ENCODE data around the gene BABAM2.

Gene BABAM2

GRCh38 chr2:28155627-28156026, 265.1 kb downstream of the BABAM2 start:
- Histone ChIP-seq H3K27me3 (ENCODE audit: control insufficient read depth in 1 of 2, insufficient read depth in 2 of 2, low read length in 2 of 2) (no peaks in the 10 kb centered on the region), H3K9me3 (ENCODE audit: low read length) (no peaks in the 10 kb centered on the region), H3K9ac (ENCODE audit: low read length) (no peak overlapping the region), H3K27ac (ENCODE audit: low read depth, low read length) (no peak overlapping the region), H3K4me1 (ENCODE audit: insufficient read depth, low read length) (peaks cover 5% of the 10 kb centered on the region), H3K36me3 (ENCODE audit: insufficient read depth, low read length) (no peaks in the 10 kb centered on the region), H3K4me3 (ENCODE audit: low read depth in 1 of 2, low read length in 2 of 2) (no peak overlapping the region)

DNA sequence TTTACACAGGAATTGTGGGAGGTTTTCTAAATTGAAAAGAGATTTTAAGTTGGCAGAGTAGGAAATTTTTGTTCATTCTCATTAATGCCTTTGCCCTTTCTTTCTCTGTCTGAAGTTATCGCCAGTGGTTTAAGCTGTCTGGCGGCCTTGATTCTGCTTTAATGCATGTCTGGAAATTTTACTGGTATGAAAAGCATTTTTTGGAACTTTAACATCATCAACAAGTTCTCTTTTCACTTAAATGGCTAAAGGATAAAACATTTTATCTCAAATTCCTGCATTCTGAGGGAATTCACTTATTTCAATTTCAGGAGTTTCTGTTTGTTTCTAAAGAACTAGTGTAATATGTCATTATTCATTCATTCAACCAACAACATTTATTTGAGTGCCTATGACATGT, 268.3 kb downstream of the BABAM2 start:
- H3K4me3 ChIP-seq (ENCODE audit: low read depth in 1 of 2, low read length in 2 of 2): no peak overlapping the region
- H3K4me1 ChIP-seq (ENCODE audit: insufficient read depth, low read length): peaks cover 14% of the 10 kb centered on the region
- no peak overlapping the region for H3K9ac ChIP-seq (ENCODE audit: low read length)
- H3K36me3 ChIP-seq (ENCODE audit: insufficient read depth, low read length): no peaks in the 10 kb centered on the region
- no peaks in the 10 kb centered on the region for H3K27me3 ChIP-seq (ENCODE audit: control insufficient read depth in 1 of 2, insufficient read depth in 2 of 2, low read length in 2 of 2)
- no peak overlapping the region for H3K27ac ChIP-seq (ENCODE audit: low read depth, low read length)
- no peaks in the 10 kb centered on the region for H3K9me3 ChIP-seq (ENCODE audit: low read length)

DNA sequence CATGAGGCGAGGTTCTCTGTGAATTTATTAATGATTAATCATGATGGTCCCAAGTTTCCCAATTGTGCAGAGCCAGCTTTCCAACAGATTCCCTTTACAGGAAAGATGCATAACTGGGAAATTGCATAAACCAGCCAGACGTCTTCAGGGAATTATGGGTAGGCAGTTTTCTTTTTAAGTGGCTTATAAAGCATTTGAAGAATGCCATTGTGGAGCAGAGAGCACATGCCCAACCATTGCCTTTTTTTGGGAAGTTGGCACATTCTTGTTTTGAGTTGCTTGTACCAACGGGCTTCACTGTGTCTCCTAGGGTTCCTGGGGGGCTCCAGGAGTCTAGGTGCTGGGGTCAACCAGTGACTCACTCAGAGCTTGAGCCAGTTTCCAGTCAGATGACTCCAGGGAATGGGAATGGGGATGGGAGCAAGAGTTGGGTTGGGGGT, 270.5 kb downstream of the BABAM2 start:
- H3K27me3 ChIP-seq (ENCODE audit: control insufficient read depth in 1 of 2, insufficient read depth in 2 of 2, low read length in 2 of 2): no peaks in the 10 kb centered on the region
- no peaks in the 10 kb centered on the region for H3K36me3 ChIP-seq (ENCODE audit: insufficient read depth, low read length)
- H3K9me3 ChIP-seq (ENCODE audit: low read length): no peaks in the 10 kb centered on the region
- H3K9ac ChIP-seq (ENCODE audit: low read length): no peak overlapping the region
- no peak overlapping the region for H3K27ac ChIP-seq (ENCODE audit: low read depth, low read length)
- H3K4me3 ChIP-seq (ENCODE audit: low read depth in 1 of 2, low read length in 2 of 2): no peak overlapping the region
- H3K4me1 ChIP-seq (ENCODE audit: insufficient read depth, low read length): peaks cover 28% of the 10 kb centered on the region

DNA sequence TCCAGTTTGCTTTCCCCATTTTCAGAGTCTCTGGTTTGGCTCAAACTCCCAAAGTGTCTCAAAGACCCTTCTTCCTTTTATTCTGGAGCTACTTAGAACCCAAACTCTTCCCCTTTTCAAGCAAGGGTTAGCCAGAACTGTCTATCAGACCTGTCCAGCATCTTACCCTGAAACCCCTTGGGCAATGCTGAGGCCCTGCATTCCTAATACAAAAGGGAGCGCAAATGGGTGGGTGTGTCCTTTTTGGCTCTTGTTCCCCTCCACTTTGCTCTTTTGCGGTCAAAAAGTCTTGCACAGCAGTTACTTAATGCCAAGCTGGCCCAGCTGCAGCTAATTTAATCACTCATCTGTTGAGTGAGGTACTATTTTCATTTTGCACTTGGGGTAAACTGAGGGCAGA, 270.9 kb downstream of the BABAM2 start:
- H3K4me1 ChIP-seq (ENCODE audit: insufficient read depth, low read length): peaks cover 28% of the 10 kb centered on the region
- no peak overlapping the region for H3K9ac ChIP-seq (ENCODE audit: low read length)
- H3K9me3 ChIP-seq (ENCODE audit: low read length): no peaks in the 10 kb centered on the region
- H3K27ac ChIP-seq (ENCODE audit: low read depth, low read length): no peak overlapping the region
- H3K4me3 ChIP-seq (ENCODE audit: low read depth in 1 of 2, low read length in 2 of 2): no peak overlapping the region
- no peaks in the 10 kb centered on the region for H3K27me3 ChIP-seq (ENCODE audit: control insufficient read depth in 1 of 2, insufficient read depth in 2 of 2, low read length in 2 of 2)
- H3K36me3 ChIP-seq (ENCODE audit: insufficient read depth, low read length): no peaks in the 10 kb centered on the region

DNA sequence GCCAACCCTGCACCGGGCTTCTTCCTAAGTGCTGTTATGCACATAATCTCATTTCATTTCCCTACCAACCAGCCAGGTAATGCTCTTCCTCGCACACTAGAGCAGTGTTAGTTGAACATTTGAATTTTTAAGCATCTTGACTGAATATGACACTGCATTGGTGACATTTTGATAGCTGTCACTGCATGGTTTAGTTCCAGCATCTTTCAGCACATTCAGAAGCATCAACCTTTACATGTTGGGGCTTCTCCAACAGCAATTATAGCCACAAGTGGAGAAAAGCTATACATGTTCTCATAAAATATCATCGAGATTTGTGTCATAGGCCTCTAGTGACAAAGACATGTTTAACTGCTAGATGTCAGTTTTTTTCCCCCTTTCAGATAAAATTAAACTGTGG, 272.0 kb downstream of the BABAM2 start:
- Histone ChIP-seq H3K27ac (ENCODE audit: low read depth, low read length) (no peak overlapping the region), H3K9me3 (ENCODE audit: low read length) (no peaks in the 10 kb centered on the region), H3K36me3 (ENCODE audit: insufficient read depth, low read length) (no peaks in the 10 kb centered on the region), H3K9ac (ENCODE audit: low read length) (no peak overlapping the region), H3K4me3 (ENCODE audit: low read depth in 1 of 2, low read length in 2 of 2) (no peak overlapping the region), H3K4me1 (ENCODE audit: insufficient read depth, low read length) (peaks cover 28% of the 10 kb centered on the region), H3K27me3 (ENCODE audit: control insufficient read depth in 1 of 2, insufficient read depth in 2 of 2, low read length in 2 of 2) (no peaks in the 10 kb centered on the region)

- Histone ChIP-seq H3K4me1 (ENCODE audit: insufficient read depth, low read length) (peaks cover 28% of the 10 kb centered on the region), H3K9me3 (ENCODE audit: low read length) (no peaks in the 10 kb centered on the region), H3K27me3 (ENCODE audit: control insufficient read depth in 1 of 2, insufficient read depth in 2 of 2, low read length in 2 of 2) (no peaks in the 10 kb centered on the region), H3K9ac (ENCODE audit: low read length) (no peak overlapping the region), H3K27ac (ENCODE audit: low read depth, low read length) (peak overlapping the region; percentile 72), H3K4me3 (ENCODE audit: low read depth in 1 of 2, low read length in 2 of 2) (no peak overlapping the region), H3K36me3 (ENCODE audit: insufficient read depth, low read length) (no peaks in the 10 kb centered on the region)
These were observed 272.5 kb downstream of the BABAM2 start for GRCh38 chr2:28163028-28163427.

DNA sequence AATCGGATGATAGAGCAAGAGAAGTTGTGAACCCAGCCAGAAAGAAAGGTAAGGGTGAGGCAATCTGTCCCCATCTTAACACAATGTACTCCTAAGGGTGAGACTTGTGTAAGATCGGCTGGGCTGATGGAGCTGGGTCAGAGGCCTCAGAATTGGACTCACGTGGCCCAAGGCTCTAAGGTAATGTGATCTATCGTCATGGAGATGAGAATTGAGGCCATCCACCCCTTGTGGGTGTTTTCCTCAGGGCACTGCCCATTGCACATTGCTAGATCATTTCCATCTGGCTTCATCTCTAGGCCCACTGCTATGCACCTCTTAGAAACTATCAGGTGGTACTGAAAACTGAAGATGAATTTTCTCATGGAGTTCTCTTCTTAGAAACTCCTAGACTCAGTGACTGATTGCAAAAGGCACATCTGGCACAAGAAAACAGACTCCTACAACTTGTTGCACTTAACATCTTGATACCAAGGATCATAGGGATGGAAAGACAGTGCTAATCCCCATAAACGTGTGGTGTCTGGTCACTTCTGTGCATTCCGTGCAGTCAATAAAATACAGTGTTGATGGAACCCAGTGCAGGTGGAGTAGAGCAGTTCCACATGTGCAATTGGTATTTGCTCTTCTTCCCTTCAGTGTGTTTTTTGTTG, 273.2 kb downstream of the BABAM2 start:
- Histone ChIP-seq H3K27me3 (ENCODE audit: control insufficient read depth in 1 of 2, insufficient read depth in 2 of 2, low read length in 2 of 2) (no peaks in the 10 kb centered on the region), H3K36me3 (ENCODE audit: insufficient read depth, low read length) (no peaks in the 10 kb centered on the region), H3K9ac (ENCODE audit: low read length) (no peak overlapping the region), H3K9me3 (ENCODE audit: low read length) (no peaks in the 10 kb centered on the region), H3K4me3 (ENCODE audit: low read depth in 1 of 2, low read length in 2 of 2) (peak overlapping the region in 1 of 2 donors; percentile 6), H3K27ac (ENCODE audit: low read depth, low read length) (peak overlapping the region; percentile 72), H3K4me1 (ENCODE audit: insufficient read depth, low read length) (peaks cover 28% of the 10 kb centered on the region)

- Histone ChIP-seq H3K27ac (ENCODE audit: low read depth, low read length) (peak overlapping the region; percentile 72), H3K9ac (ENCODE audit: low read length) (no peak overlapping the region), H3K4me3 (ENCODE audit: low read depth in 1 of 2, low read length in 2 of 2) (peak overlapping the region in 1 of 2 donors; percentile 6), H3K27me3 (ENCODE audit: control insufficient read depth in 1 of 2, insufficient read depth in 2 of 2, low read length in 2 of 2) (no peaks in the 10 kb centered on the region), H3K36me3 (ENCODE audit: insufficient read depth, low read length) (no peaks in the 10 kb centered on the region), H3K9me3 (ENCODE audit: low read length) (no peaks in the 10 kb centered on the region), H3K4me1 (ENCODE audit: insufficient read depth, low read length) (peaks cover 28% of the 10 kb centered on the region)
These were observed 273.8 kb downstream of the BABAM2 start for GRCh38 chr2:28164280-28164801.

- Histone ChIP-seq H3K36me3 (ENCODE audit: insufficient read depth, low read length) (no peaks in the 10 kb centered on the region), H3K4me1 (ENCODE audit: insufficient read depth, low read length) (peaks cover 28% of the 10 kb centered on the region), H3K9me3 (ENCODE audit: low read length) (no peaks in the 10 kb centered on the region), H3K27ac (ENCODE audit: low read depth, low read length) (peak overlapping the region; percentile 72), H3K9ac (ENCODE audit: low read length) (no peak overlapping the region), H3K4me3 (ENCODE audit: low read depth in 1 of 2, low read length in 2 of 2) (no peak overlapping the region), H3K27me3 (ENCODE audit: control insufficient read depth in 1 of 2, insufficient read depth in 2 of 2, low read length in 2 of 2) (no peaks in the 10 kb centered on the region)
These were observed 274.6 kb downstream of the BABAM2 start for GRCh38 chr2:28165087-28165635.

- Histone ChIP-seq H3K27me3 (ENCODE audit: control insufficient read depth in 1 of 2, insufficient read depth in 2 of 2, low read length in 2 of 2) (no peaks in the 10 kb centered on the region), H3K9ac (ENCODE audit: low read length) (no peak overlapping the region), H3K27ac (ENCODE audit: low read depth, low read length) (no peak overlapping the region), H3K4me1 (ENCODE audit: insufficient read depth, low read length) (peaks cover 23% of the 10 kb centered on the region), H3K9me3 (ENCODE audit: low read length) (no peaks in the 10 kb centered on the region), H3K36me3 (ENCODE audit: insufficient read depth, low read length) (no peaks in the 10 kb centered on the region), H3K4me3 (ENCODE audit: low read depth in 1 of 2, low read length in 2 of 2) (no peak overlapping the region)
These were observed 276.4 kb downstream of the BABAM2 start for GRCh38 chr2:28166956-28167355.

GRCh38 chr2:28168376-28168775, 277.8 kb downstream of the BABAM2 start:
- Histone ChIP-seq H3K9me3 (ENCODE audit: low read length) (no peaks in the 10 kb centered on the region), H3K9ac (ENCODE audit: low read length) (no peak overlapping the region), H3K27ac (ENCODE audit: low read depth, low read length) (no peak overlapping the region), H3K4me1 (ENCODE audit: insufficient read depth, low read length) (peaks cover 19% of the 10 kb centered on the region), H3K36me3 (ENCODE audit: insufficient read depth, low read length) (no peaks in the 10 kb centered on the region), H3K4me3 (ENCODE audit: low read depth in 1 of 2, low read length in 2 of 2) (no peak overlapping the region), H3K27me3 (ENCODE audit: control insufficient read depth in 1 of 2, insufficient read depth in 2 of 2, low read length in 2 of 2) (no peaks in the 10 kb centered on the region)

DNA sequence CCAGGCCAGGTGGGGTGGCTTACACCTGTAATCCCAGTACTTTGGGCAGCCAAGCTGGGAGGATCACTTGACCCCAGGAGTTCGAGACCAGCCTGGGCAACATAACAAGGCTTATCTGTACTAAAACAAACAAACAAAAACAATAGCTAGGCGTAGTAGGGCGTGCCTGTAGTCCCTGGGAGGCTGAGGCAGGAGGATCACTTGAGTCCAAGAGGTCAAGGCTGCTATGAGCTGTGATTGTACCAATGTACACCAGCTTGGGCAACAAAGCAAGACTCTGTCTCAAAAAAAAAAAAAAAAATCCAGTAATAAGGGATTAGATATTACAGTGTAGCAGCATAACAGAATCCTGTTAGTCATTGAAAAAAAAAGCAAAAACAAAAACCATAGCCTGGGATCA, 279.0 kb downstream of the BABAM2 start:
- Histone ChIP-seq H3K9me3 (ENCODE audit: low read length) (no peaks in the 10 kb centered on the region), H3K27ac (ENCODE audit: low read depth, low read length) (no peak overlapping the region)

More for the DNA sequence above, 279.0 kb downstream of the BABAM2 start:
- Histone ChIP-seq H3K4me1 (ENCODE audit: insufficient read depth, low read length) (peaks cover 8% of the 10 kb centered on the region), H3K27me3 (ENCODE audit: control insufficient read depth in 1 of 2, insufficient read depth in 2 of 2, low read length in 2 of 2) (no peaks in the 10 kb centered on the region), H3K36me3 (ENCODE audit: insufficient read depth, low read length) (no peaks in the 10 kb centered on the region), H3K9ac (ENCODE audit: low read length) (no peak overlapping the region), H3K4me3 (ENCODE audit: low read depth in 1 of 2, low read length in 2 of 2) (no peak overlapping the region)

All from muscle layer of colon (tissue), 2 donors.